Mesendoderm (in vitro differentiated cells): ENCODE measurements around the gene ETNK2.
"Not testable (repeated sequence)": the region's sequence is repeated elsewhere in the genome, so short reads cannot be mapped to it uniquely, and the experiment has no call there.

ENCODE experiments used
- DNase-seq: peaks from one replicate; pipeline ENCODE4 v3.0.0; 2013
- H2AK5ac ChIP-seq: 2 replicates; pipeline ENCODE4 v1.6.1; 2013; ENCODE audit warnings: low read length, inconsistent platforms
- H2BK120ac ChIP-seq: 2 replicates; pipeline ENCODE4 v1.6.1; 2013; ENCODE audit warnings: low read depth, mild to moderate bottlenecking, low read length, moderate library complexity, mixed read lengths
- H2BK15ac ChIP-seq: replicated peaks from 2 replicates; pipeline ENCODE4 v1.6.1; 2013; ENCODE audit warnings: low read depth, mild to moderate bottlenecking, moderate library complexity
- H2BK5ac ChIP-seq: 2 replicates; pipeline ENCODE4 v1.6.1; 2013; ENCODE audit warnings: low read length, inconsistent platforms
- H3K18ac ChIP-seq: 2 replicates; pipeline ENCODE4 v1.6.1; 2013; ENCODE audit warnings: mild to moderate bottlenecking, low read length, mixed read lengths
- H3K23ac ChIP-seq: one replicate; pipeline ENCODE4 v1.6.1; 2013; ENCODE audit warnings: low read length
- H3K27ac ChIP-seq: 2 replicates; pipeline ENCODE4 v1.5.1; 2013; ENCODE audit warnings: low read depth, mild to moderate bottlenecking, inconsistent platforms, low read length, moderate library complexity
- H3K27me3 ChIP-seq: 2 replicates; pipeline ENCODE4 v1.6.1; 2013; ENCODE audit warnings: low read length, control low read depth, mild to moderate bottlenecking, inconsistent platforms; ENCODE audit not compliant: insufficient read depth, poor library complexity
- H3K36me3 ChIP-seq: 2 replicates; pipeline ENCODE4 v1.6.1; 2013; ENCODE audit warnings: low read length, inconsistent platforms; ENCODE audit not compliant: control insufficient read depth, insufficient read depth
- H3K4ac ChIP-seq: one replicate; pipeline ENCODE4 v1.6.1; 2013; ENCODE audit warnings: low read depth, mild to moderate bottlenecking, low read length, moderate library complexity
- H3K4me1 ChIP-seq: 2 replicates; pipeline ENCODE4 v1.6.1; 2013; ENCODE audit warnings: low read depth, low read length, inconsistent platforms; ENCODE audit not compliant: control insufficient read depth
- H3K4me2 ChIP-seq: 2 replicates; pipeline ENCODE4 v1.6.1; 2013; ENCODE audit warnings: low read length
- H3K4me3 ChIP-seq: 2 replicates; pipeline ENCODE4 v1.5.1; 2013; ENCODE audit warnings: mild to moderate bottlenecking, low read length
- H3K56ac ChIP-seq: one replicate; pipeline ENCODE4 v1.6.1; 2013; ENCODE audit warnings: low read length
- H3K79me1 ChIP-seq: 2 replicates; pipeline ENCODE4 v1.6.1; 2013; ENCODE audit warnings: low read length, inconsistent platforms
- H3K79me2 ChIP-seq: 2 replicates; pipeline ENCODE4 v1.6.1; 2013; ENCODE audit warnings: mild to moderate bottlenecking, low read length; ENCODE audit not compliant: control insufficient read depth, insufficient read depth
- H3K9ac ChIP-seq: 2 replicates; pipeline ENCODE4 v1.6.1; 2013; ENCODE audit warnings: low read length, inconsistent platforms
- H4K5ac ChIP-seq: one replicate; pipeline ENCODE4 v1.6.1; 2013; ENCODE audit warnings: low read length
- H4K8ac ChIP-seq: one replicate; pipeline ENCODE4 v1.6.1; 2013; ENCODE audit warnings: low read depth, mild to moderate bottlenecking, control low read depth, low read length, moderate library complexity
- WGBS: extraction: QIAGEN DNeasy Blood & Tissue Kit; methylation state at CpG from one replicate; pipeline ENCODE4 v1.1.7; 2013; ENCODE audit warnings: low lambda C conversion rate, missing lambda C conversion rate; ENCODE audit not compliant: insufficient coverage; ENCODE audit errors: extremely low coverage; 5-methylcytosine and 5-hydroxymethylcytosine counted together

Gene ETNK2

GRCh38 chr1:204090132-204090531 lies 61.7 kb downstream of the ETNK2 start:
- WGBS, result no CpG with 5 or more reads among the region's 3 CpGs
- H3K23ac ChIP-seq, H4K8ac ChIP-seq, H2AK5ac ChIP-seq, H3K4me2 ChIP-seq, DNase-seq, H3K18ac ChIP-seq, H3K9ac ChIP-seq, H3K27me3 ChIP-seq, H2BK120ac ChIP-seq, H3K56ac ChIP-seq, H2BK5ac ChIP-seq, H2BK15ac ChIP-seq, H3K4me3 ChIP-seq, H3K27ac ChIP-seq, H3K36me3 ChIP-seq, H3K4ac ChIP-seq, H4K5ac ChIP-seq: not testable (repeated sequence)
- Histone ChIP-seq H3K79me1 (peaks cover 29% of the 10 kb centered on the region), H3K4me1 (peaks cover 16% of the 10 kb centered on the region), H3K79me2 (peaks cover 94% of the 10 kb centered on the region)

GRCh38 chr1:204089044-204089751 lies 62.6 kb downstream of the ETNK2 start:
- no peak overlapping the region for H2BK120ac ChIP-seq
- H4K8ac ChIP-seq, result no peak overlapping the region
- no CpG with 5 or more reads among the region's 15 CpGs for WGBS
- no peak for DNase-seq
- peaks cover 9% of the 10 kb centered on the region for H3K4me1 ChIP-seq
- no peak overlapping the region for H2AK5ac ChIP-seq
- H3K56ac ChIP-seq, result peak overlapping the region; percentile 10
- H3K36me3 ChIP-seq, result no peaks in the 10 kb centered on the region
- H3K4me2 ChIP-seq, result no peak overlapping the region
- H3K27me3 ChIP-seq, result no peaks in the 10 kb centered on the region
- H4K5ac ChIP-seq, result no peak overlapping the region
- no peak overlapping the region for H3K4ac ChIP-seq
- no peak overlapping the region for H2BK15ac ChIP-seq
- H3K27ac ChIP-seq, result no peak overlapping the region
- H3K79me2 ChIP-seq, result peaks cover 94% of the 10 kb centered on the region
- H3K18ac ChIP-seq, result no peak overlapping the region
- H3K79me1 ChIP-seq, result peaks cover 28% of the 10 kb centered on the region
- no peak overlapping the region for H2BK5ac ChIP-seq
- no peak overlapping the region for H3K4me3 ChIP-seq
- H3K23ac ChIP-seq, result no peak overlapping the region
- no peak overlapping the region for H3K9ac ChIP-seq

- no peak for DNase-seq
- Histone ChIP-seq H4K8ac (no peak overlapping the region), H3K23ac (no peak overlapping the region), H3K4ac (no peak overlapping the region), H3K27me3 (no peaks in the 10 kb centered on the region), H3K36me3 (no peaks in the 10 kb centered on the region), H3K4me1 (peaks cover 3% of the 10 kb centered on the region), H3K79me1 (peaks cover 28% of the 10 kb centered on the region), H2BK120ac (no peak overlapping the region), H4K5ac (no peak overlapping the region), H3K18ac (no peak overlapping the region), H3K79me2 (peaks cover 94% of the 10 kb centered on the region), H2BK15ac (no peak overlapping the region), H3K9ac (no peak overlapping the region), H3K27ac (no peak overlapping the region), H3K4me2 (no peak overlapping the region), H2AK5ac (no peak overlapping the region), H3K56ac (peak overlapping the region; percentile 10), H3K4me3 (no peak overlapping the region), H2BK5ac (no peak overlapping the region)
- no CpG with 5 or more reads among the region's 8 CpGs for WGBS
Measured at GRCh38 chr1:204088596-204088995, 63.2 kb downstream of the ETNK2 start.

- no CpG with 5 or more reads among the region's 7 CpGs for WGBS
- H2BK120ac ChIP-seq, result no peak overlapping the region
- H3K4ac ChIP-seq, result no peak overlapping the region
- no peak overlapping the region for H2BK15ac ChIP-seq
- H3K4me2 ChIP-seq, result no peak overlapping the region
- no peak for DNase-seq
- H3K4me3 ChIP-seq, result no peak overlapping the region
- H3K27me3 ChIP-seq, result no peaks in the 10 kb centered on the region
- H2BK5ac ChIP-seq, result no peak overlapping the region
- H4K8ac ChIP-seq, result no peak overlapping the region
- no peaks in the 10 kb centered on the region for H3K36me3 ChIP-seq
- H3K9ac ChIP-seq, result peak overlapping the region; percentile 30
- no peak overlapping the region for H3K18ac ChIP-seq
- H4K5ac ChIP-seq, result no peak overlapping the region
- no peak overlapping the region for H3K23ac ChIP-seq
- peaks cover 27% of the 10 kb centered on the region for H3K79me1 ChIP-seq
- peaks cover 94% of the 10 kb centered on the region for H3K79me2 ChIP-seq
- peaks cover 4% of the 10 kb centered on the region for H3K4me1 ChIP-seq
- H2AK5ac ChIP-seq, result no peak overlapping the region
- H3K56ac ChIP-seq, result no peak overlapping the region
- no peak overlapping the region for H3K27ac ChIP-seq
Measured at GRCh38 chr1:204087893-204088528, 63.8 kb downstream of the ETNK2 start.

- no peak overlapping the region for H3K4ac ChIP-seq
- no peak overlapping the region for H2BK5ac ChIP-seq
- no peak overlapping the region for H3K4me2 ChIP-seq
- H3K23ac ChIP-seq, result no peak overlapping the region
- no peaks in the 10 kb centered on the region for H3K36me3 ChIP-seq
- H3K27ac ChIP-seq, result no peak overlapping the region
- no peak overlapping the region for H2BK15ac ChIP-seq
- no peaks in the 10 kb centered on the region for H3K27me3 ChIP-seq
- H3K79me2 ChIP-seq, result peaks cover 94% of the 10 kb centered on the region
- peaks cover 25% of the 10 kb centered on the region for H3K79me1 ChIP-seq
- no peak overlapping the region for H2BK120ac ChIP-seq
- H3K4me1 ChIP-seq, result peaks cover 4% of the 10 kb centered on the region
- H2AK5ac ChIP-seq, result no peak overlapping the region
- DNase-seq, result no peak
- H3K4me3 ChIP-seq, result no peak overlapping the region
- no CpG with 5 or more reads among the region's 8 CpGs for WGBS
- H3K18ac ChIP-seq, result no peak overlapping the region
- H3K56ac ChIP-seq, result no peak overlapping the region
- H4K5ac ChIP-seq, result no peak overlapping the region
- no peak overlapping the region for H3K9ac ChIP-seq
- H4K8ac ChIP-seq, result no peak overlapping the region
Measured at GRCh38 chr1:204087181-204087892, 64.5 kb downstream of the ETNK2 start.
